Stimulated activated CD8-positive, alpha-beta memory T cell treated with anti-CD3 and anti-CD28 coated beads, Interleukin-15, amount 100 ng/mL, for 24 hours (primary cell): ENCODE data around the gene LRRN2.
"Not testable (repeated sequence)": the region's sequence is repeated elsewhere in the genome, so short reads cannot be mapped to it uniquely, and the experiment has no call there.

ENCODE experiments used
- DNase-seq: peaks from one replicate; pipeline ENCODE4 v3.0.0-alpha.2; 2020; ENCODE audit warnings: low read depth

The LRRN2 gene

GRCh38 chr1:204574016-204574864 lies 111.3 kb downstream of the LRRN2 start:
- DNase-seq: no peak

- DNase-seq: no peak
Observed at GRCh38 chr1:204572923-204573922, 112.3 kb downstream of the LRRN2 start.

- no peak for DNase-seq
Observed at GRCh38 chr1:204571631-204572030, 113.9 kb downstream of the LRRN2 start.

- no peak for DNase-seq
Observed at GRCh38 chr1:204571128-204571527, 114.4 kb downstream of the LRRN2 start.

- DNase-seq: not testable (repeated sequence)
Observed at GRCh38 chr1:204570021-204570420, 115.5 kb downstream of the LRRN2 start.

GRCh38 chr1:204569478-204569877 lies 116.1 kb downstream of the LRRN2 start:
- no peak for DNase-seq

- DNase-seq: no peak
Observed at GRCh38 chr1:204568576-204569315, 116.8 kb downstream of the LRRN2 start.
